ENCODE measurements around the gene C17orf75.

DNA sequence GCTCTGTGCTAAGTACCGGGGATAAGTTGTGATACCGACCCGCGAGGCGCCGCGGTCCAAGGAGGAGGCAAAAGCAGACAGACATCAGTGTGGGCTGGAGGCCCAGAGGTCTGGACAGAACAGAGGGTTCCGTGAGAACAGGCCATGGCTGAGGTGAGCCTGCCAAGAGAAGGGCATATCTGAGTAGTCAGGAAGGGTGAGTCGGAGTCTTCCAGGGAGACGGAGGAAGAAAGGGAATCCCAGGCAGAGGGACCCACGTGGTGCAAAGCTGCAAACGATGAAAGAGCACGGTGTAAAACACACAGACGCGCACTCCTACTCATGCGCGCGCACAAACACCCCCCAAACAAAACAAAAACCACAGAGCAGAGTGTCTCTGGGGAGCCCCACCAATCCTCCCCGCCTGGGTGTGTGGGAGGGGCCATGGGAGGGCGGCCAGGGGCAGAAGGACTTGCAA, 58.2 kb downstream of the C17orf75 start:
- TF ChIP-seq, protein P1, sequence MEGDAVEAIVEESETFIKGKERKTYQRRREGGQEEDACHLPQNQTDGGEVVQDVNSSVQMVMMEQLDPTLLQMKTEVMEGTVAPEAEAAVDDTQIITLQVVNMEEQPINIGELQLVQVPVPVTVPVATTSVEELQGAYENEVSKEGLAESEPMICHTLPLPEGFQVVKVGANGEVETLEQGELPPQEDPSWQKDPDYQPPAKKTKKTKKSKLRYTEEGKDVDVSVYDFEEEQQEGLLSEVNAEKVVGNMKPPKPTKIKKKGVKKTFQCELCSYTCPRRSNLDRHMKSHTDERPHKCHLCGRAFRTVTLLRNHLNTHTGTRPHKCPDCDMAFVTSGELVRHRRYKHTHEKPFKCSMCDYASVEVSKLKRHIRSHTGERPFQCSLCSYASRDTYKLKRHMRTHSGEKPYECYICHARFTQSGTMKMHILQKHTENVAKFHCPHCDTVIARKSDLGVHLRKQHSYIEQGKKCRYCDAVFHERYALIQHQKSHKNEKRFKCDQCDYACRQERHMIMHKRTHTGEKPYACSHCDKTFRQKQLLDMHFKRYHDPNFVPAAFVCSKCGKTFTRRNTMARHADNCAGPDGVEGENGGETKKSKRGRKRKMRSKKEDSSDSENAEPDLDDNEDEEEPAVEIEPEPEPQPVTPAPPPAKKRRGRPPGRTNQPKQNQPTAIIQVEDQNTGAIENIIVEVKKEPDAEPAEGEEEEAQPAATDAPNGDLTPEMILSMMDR (IDR thresholded peaks at IDR 0.05) = no peak
- TF ChIP-seq POLR2A (IDR thresholded peaks at IDR 0.05) (no peak), EP300 (IDR thresholded peaks at IDR 0.05) (no peak)
